ENCODE results near the gene DAGLA.

DAGLA gene

DNA sequence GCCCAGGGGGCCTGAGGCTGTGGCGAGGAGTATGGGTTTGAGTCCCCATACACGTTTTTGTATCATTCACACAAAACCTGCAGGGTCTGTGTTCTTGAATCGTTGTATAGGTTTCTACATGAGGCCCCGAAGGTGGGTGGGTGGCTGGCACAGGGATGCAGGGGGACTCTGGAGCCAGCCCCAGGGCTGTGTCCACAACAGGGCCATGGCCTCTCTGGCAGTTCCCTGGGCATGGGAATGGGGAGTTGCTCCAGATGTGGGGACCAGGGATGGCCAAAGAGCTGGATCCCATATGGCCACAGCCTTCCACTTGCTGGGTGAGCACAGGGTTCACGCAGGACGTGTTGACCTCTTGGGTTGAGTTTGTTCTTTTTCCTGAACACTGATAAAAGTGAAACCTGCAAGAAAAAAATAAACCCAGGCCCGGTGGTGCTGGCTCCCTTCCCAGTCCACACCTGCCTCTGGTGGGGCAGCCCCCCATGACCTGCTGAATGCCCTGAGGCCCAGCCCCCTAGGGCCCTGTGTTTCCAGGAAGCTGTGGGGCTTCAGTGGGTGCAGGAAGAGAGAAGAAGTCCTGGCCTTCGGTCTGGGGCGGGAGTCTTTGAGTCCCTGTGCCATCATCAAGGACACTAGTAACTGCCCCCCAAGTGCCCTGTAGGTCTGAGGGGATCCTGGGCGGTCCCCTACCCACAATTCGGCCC, 88.3 kb downstream of the DAGLA start:
- DNase-seq: no peak

DNA sequence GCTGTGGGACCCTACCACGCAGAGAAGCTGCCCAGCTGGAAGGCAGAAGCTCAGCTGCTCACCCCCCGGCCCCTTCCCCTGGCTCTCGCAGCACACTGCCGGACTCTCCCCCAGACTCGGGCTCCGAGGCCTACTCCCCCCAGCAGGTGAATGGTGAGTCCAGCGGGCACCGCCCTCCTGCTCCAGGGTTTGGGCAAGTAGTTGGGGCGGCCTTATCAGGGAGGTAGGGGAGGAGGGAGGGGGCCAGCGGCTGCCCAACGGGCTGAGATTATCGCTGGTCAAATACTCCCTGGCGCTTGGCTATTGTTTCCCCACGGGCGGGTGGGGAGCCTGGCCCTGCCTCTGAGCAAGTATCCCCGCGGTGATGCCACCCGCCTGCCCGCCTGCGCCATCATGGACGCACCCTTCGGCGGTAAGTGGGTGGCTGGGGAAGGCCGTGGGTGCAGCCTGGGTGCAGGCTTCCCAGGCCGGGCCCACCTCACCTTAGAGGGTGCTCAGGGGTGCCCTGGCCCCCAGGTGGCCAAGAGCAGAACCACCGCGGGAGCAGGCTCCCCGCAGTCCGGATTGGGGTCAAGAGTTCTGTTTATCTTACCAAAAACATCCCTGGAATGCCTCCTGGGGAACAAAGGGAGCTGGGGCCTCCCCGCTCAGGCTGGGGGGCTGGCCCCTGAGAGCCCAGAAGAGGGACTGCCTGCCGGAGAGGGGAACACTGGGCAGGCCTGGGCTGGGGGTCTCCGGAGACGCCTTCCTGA, 89.2 kb downstream of the DAGLA start:
- DNase-seq: no peak

DNA sequence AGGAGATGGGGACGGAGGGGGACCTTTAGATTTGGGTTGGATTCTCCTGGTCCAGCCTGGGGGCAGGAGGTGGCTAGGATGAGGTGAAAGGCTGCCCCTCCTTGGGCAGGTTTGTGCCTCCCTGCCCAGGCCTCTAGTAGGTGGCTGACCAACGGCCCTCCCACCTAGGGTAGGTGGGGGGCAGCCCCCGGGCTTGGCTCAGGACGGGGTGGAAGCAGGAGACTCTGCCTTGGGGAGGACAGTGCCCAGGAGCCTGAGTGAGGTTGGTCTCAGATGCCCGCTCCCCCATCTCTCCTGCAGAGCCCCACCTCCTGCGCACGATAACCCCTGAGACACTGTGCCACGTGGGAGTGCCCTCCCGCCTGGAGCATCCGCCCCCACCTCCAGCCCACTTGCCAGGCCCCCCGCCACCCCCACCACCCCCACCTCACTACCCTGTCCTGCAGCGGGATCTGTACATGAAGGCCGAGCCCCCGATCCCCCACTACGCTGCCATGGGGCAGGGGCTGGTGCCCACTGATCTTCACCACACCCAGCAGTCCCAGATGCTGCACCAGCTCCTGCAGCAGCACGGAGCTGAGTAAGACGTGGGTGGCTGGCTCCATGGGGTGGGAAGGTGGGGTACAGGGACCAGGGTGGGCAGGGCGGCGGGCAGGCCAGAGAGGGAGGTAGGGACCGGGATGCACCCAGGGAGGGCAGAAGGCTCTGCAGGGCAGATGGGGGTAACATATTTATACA, 89.9 kb downstream of the DAGLA start:
- no peak for DNase-seq

DNA sequence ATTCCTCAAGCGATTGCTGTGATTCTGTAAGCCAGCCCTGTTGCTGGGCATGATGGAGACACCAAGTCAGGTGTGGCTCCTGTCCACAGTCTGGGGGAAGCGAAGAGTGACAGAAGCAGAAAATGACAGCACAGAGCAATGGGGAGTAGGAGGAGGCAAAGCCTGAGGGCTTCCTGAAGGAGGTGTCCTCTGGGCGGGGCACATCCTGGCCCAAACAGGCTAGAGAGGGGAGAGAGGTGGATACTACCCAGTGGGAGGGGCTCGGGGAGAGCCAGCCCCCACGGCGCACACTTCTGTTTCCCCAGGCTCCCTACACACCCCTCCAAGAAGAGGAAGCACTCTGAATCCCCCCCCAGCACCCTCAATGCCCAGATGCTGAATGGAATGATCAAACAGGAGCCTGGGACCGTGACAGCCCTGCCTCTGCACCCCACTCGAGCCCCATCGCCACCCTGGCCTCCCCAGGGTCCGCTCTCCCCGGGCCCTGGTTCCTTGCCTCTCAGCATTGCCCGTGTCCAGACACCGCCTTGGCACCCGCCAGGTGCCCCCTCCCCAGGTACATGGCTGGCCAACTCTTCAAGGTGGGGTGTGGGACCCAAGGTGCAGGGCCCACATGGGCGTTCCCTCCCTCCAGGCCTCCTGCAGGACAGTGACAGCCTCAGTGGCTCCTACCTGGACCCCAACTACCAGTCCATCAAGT, 91.2 kb downstream of the DAGLA start:
- DNase-seq: no peak

DNA sequence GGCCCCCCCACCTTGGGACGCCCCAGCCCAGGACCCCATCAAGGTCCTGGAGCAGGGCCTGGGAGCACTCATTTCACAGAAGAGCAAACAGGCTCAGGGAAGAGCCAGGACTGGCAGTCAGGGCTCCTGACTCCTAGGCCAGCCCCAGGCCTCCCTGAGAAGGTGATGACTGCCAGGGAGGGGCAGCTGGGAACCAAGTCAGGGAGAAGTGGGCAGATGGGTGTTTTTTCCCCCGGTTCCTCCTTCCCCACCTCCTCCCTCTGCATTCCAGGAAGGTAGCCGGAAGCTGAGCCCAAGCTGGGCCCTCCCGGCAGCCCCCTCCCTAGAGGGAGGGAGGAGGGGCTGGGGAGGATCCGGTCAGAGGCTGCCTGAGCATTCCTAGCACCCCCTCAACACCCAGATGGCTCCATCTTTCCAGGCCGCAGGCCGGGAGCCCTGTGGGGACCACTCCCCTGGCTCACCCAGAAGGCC, 91.8 kb downstream of the DAGLA start:
- DNase-seq: no peak

DNA sequence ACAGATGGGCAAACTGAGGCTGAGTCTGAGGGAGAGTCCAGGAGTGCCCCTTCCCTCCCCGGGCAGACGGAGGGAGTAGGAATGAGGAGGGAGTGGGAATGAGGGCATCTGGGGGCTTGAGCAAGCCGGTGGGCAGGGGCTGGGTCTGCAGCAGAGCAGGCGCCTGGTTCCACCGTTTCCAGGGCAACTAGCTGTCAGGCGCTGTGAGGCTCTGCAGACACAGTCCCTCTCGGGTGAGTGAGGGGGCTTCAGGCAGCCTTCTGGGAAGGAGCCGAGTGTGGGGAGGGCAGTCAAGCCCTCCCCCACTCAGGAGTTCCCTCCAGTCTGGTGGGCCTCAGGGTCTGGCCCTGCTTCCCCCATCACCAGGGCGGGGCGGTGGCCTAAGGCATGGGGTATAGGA, 93.2 kb downstream of the DAGLA start:
- DNase-seq: no peak

DNA sequence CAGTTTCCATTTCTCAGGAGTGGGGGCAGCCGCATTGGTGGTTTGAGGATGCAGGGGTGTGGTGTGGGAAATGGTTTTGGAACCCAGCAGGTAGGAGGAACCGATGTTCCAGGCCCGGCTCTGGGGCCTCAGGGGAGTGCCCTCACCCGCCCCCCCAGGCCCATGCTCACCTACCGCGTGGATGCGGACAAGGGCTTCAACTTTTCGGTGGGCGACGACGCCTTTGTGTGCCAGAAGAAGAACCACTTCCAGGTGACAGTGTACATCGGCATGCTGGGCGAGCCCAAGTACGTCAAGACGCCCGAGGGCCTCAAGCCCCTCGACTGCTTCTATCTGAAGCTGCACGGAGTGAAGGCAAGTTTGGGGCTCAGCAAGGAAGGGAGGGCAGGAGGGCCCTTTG, 93.6 kb downstream of the DAGLA start:
- no peak for DNase-seq

DNA sequence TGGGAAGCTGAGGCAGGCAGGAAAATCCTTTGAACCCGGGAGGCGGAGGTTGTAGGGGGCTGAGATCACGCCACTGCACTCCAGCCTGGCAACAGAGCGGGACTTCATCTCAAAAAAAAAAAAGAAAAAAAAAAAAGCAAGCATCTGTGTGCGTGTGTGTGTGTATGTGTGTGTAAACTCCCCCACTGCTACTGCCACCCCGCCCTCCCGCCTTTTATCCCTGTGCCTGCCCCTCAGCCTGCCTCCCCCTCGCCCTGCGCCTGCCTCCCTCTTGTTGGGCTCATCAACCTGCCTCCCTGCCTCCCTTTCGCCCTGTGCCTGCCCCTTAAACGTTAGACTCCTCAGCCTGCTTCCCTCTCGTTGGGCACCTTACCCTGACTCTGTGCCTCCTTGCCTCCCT, 94.2 kb downstream of the DAGLA start:
- no peak for DNase-seq

DNA sequence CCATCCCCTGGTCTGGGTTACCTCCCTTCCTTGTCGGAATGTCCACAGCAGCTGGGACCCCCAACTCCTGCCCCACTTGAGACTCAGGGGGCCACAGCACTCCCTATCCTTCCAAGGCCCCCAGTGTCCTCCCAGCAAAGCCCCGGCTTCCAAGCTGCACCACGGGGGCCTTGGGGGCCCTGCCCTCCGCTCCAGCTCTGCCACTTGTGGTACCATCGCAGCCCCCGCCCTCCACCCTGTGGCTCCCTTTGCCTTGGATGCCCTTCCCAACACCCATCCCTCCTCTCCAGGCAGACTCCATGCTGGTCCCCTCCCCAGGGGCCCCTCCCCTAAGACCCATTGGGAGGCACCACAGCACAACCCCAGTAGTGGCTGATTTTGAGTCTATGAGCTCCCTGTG, 94.9 kb downstream of the DAGLA start:
- DNase-seq: no peak

DNA sequence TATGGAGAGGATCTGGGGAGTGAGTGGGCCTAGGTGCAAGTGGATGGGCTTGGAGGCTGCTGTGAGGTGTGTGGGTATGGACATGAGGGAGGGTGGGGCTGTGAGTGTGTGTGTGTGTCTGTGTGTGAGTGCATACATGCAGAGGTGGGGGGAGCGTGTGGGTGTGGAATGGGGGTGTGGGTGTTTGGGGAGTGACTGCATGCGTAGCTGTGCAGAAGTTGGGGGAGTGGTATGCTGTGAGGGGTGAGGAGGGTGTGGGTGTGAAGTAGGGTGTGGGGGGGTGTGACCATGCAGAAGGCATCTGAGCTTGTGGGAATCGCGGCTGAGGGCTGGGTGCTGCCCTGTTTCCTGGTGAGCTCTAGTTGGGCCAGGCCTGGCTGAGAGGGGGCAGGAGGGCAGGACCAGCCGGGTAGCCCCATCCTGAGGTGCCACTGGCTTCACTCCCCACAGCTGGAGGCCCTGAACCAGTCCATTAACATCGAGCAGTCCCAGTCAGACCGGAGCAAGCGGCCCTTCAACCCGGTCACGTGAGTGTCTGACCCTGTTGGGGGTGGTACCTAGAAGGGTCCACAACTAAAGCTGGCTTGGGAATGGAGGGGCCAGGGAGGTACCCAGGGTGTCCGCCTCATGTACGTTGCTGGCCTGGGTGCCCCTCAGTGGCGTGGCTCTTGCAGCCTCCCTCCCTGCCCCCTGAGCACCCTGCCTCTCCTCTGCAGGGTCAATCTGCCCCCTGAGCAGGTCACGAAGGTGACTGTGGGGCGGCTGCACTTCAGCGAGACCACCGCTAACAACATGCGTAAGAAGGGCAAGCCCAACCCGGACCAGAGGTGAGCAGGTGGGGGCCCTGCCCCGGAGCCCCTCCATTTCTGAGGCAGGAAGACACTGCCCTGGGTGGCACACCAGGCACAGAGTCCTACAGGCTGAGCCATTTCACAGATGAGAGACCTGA, 95.7 kb downstream of the DAGLA start:
- no peak for DNase-seq

DNA sequence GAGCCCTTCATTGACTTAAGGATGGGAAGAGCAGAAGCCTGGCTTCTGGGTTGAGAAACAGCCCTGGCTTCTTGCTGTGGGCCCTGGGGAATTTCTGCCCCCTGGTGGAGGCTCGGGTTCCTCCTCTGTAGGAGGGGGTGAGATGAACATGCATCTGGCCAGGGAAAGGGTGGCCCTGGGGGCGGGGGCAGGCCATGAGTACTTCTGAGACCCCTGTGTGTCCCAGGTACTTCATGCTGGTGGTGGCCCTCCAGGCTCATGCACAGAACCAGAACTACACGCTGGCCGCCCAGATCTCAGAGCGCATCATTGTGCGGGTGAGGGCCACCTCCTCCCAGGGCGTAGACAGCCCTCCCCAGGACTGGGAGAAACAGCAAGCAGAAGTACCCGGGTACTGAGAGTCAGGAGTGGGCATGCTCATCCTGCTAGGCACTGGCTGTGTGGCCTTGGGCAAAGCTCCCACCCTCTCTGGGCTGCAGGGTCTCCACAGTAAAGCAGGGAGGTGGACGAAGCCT, 96.4 kb downstream of the DAGLA start:
- DNase-seq: peak; percentile 36 to 49

DNA sequence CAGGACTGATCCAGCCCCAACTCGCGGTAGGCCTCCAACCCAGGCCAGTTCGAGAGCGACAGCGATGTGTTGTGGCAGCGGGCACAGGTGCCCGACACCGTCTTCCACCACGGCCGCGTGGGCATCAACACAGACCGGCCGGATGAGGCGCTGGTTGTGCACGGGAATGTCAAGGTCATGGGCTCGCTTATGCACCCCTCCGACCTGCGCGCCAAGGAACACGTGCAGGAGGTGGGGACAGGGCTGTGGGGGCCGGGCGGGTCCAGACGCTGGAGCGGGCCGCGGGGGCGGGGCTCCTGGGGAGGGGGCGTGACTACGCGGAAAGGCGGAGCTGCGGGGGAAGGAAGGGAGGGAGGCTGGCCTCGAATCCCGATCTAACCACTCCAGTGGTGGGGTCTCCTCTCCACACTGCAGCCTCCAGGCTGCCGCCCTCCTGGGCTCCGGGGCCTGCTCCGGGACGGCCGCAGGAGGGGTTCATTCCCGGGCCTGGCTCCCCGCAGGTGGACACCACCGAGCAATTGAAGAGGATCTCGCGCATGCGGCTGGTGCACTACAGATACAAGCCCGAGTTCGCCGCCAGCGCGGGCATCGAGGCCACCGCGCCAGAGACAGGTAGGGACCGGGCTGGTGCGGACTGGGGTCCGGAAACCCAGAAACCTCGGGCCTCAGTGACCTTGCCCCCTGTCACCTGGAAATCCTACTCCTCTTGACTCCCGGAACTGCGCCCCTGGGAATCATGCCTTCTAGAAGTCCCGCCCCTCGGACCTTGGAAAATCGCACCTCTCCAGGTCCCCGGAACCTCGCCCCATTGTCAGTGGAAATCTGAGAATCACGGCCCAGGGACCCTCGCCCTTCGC, 97.3 kb downstream of the DAGLA start:
- DNase-seq: peak in 1 of 2 donors; percentile 7

DNA sequence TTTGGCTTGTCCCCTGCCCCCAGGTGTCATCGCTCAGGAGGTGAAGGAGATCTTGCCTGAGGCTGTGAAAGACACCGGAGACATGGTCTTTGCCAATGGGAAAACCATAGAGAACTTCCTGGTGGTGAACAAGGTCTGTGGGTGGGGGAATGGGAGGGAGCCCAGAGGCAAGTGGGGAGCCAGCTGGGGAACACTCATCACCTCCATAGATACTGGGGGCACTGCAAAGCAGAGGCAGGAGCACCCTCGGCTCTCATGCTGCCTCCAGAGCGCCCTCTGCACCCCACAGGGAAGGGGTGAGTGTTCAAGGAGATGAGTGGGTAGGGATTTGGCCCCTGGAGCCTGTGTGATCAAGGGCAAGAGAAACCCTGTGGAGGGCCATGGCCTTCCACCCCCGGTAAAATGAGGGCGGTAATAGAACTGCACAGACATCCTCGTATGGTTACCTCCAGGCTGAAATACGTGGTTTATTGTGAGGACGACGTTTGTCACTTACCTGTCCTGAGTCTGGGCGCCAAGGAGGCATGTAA, 98.2 kb downstream of the DAGLA start:
- DNase-seq: no peak

DNA sequence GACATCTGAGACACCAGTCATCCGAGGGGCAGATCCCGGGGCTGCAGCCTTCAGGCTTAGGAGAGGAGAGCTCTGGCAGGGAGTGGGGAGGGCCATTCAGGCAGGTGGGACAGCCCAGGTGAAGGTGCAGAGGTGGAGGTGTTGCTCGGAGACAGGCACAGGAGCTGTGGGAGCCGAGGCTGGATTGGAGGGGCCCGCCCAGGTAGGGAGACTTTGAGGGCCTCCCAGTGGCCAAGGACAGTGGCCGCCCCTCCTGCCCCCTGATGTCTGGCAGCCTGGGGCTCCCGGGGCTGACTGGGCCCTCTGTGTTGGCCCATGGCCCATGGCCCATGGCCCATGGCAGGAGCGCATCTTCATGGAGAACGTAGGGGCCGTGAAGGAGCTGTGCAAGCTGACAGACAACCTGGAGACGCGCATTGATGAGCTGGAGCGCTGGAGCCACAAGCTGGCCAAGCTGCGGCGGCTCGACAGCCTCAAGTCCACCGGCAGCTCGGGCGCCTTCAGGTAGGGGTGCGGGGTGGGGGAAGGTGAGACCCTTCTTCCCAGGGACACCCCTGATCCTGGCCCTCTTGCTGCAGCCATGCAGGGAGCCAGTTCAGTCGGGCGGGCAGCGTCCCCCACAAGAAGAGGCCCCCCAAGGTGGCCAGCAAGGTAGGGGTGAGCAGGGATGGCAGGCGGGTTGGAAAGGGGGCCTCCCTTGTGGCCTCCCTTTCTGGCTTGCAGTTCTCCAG, 98.9 kb downstream of the DAGLA start:
- no peak for DNase-seq

DNA sequence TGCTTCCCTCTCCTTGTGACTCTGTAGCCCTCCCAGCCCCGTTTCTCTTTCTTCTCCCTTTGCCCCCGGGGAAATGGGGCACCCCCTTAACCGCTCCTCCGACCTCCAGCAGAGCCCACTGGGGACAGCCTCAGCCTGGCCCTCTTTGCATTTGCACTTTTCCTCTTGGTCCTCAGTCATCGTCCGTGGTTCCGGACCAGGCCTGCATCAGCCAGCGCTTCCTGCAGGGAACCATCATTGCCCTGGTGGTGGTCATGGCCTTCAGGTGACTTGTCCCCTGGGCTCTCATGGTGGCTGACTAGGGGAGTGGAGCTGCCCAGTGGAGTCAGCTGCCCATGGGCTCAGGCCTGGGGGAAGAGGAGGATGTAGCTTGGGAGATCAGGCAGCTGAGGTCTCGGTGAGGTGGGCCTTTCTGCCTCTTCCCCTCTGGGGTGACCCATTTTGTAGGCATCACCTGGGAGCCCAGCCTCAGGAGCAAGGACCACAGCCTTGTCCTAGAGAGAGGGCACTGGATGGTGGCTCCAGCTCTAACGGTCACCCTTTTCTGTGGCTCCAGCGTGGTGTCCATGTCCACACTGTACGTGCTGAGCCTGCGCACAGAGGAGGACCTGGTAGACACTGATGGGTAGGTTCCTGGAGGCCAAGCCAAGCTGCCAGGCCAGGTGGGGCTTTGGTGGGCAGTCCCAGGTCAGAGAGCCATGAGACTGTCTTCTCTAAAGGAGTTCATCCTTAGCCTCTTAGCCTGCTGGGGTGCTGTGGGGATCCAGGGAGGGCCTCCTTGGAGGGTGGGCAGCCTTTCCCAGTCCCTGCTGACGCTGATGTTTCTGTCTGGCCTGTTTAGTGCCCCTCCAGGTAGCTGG, 99.7 kb downstream of the DAGLA start:
- DNase-seq: no peak

DNA sequence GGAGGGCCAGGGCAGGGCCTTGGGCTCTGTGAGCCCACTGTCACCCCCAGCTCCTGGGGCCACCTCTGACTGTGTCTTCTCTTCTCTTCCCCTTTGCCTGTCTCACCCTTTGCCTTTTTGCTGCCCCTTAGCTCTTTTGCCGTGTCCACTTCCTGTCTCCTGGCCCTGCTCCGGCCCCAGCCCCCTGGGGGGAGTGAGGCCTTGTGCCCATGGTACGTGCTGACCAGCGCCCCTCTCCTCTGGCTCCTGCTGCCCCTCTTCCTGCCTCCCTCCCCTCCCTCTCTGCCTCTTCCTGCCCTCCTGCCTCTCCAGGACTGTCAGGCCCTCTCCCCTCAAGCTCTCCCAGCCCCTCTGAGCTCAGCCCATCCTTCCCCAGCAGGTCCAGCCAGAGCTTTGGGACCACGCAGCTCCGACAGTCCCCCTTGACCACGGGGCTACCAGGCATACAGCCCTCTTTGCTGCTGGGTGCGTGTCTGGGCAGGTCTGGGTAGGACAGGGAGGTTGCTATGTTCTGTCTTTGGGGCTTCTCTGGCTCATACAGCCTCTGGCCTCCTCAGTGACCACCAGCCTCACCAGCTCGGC, 100.5 kb downstream of the DAGLA start:
- DNase-seq: no peak

DNA sequence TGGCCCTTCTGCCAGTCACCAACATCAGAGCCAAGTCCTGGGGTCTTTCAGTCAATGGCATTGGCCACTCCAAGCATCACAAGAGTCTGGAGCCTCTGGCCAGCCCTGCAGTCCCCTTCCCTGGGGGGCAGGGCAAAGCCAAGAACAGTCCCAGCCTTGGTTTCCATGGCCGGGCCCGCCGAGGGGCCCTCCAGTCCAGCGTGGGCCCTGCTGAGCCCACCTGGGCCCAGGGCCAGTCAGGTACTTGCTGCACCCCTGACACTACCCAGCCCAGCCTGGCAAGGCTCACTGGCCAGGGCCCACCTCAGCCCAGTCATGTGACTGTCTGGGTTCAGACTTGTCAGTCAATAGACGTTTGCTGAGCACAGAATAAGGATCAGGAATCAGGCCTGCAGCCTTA, 101.4 kb downstream of the DAGLA start:
- no peak for DNase-seq

DNA sequence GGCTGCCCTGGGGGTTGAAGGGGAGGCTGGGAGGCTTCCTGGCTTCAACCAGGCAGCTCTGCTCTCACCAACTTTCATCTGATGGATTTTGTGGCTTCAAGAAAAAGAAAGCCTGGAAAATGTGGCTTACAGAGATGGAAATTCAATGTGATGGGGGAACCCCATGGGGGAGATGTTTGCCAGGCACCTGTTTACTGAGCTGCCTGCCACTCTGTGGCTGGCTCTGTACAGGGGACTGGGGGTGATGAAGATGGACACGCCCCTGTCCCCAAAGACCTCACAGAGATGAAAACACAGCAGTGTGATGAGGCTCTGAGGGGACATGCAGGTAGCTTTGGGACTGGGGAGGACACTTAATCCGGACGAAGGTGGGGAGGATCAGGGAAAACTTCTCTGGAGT, 102.1 kb downstream of the DAGLA start:
- no peak for DNase-seq
